Measurements from ENCODE around the gene SIRPB2. TPM values are rescaled to one million over a fixed set of nuclear protein-coding genes. Genes with fewer than 3 reads are reported as not detected.

SIRPB2 gene
- total and polyA plus RNA-seq, 2 of the 8 experiments (the other 6 are each of a cell fraction or from before 2014, with no cell fraction given) = 0.28 TPM; not detected in 1

- Histone ChIP-seq H2BK20ac (ENCODE audit: low read length) (peak overlapping the region; percentile 2; the same call in 1 of the 2 replicates), H3K36me3 (ENCODE audit: control insufficient read depth in 2 of 4, insufficient read depth in 4 of 4, low read length in 3 of 4) (no peaks in the 10 kb centered on the region), H2BK15ac (ENCODE audit: low read length) (no peak overlapping the region), H2AK5ac (ENCODE audit: low read depth, low read length) (no peak overlapping the region), H3K23me2 (ENCODE audit: low read depth, low read length) (no peaks in the 10 kb centered on the region), H3K4me1 (replicated peaks in 1 of 4; ENCODE audit: control insufficient read depth in 3 of 4, insufficient read depth in 4 of 4, low read length in 3 of 4) (peaks cover 0 to 9% (median 4%) of the 10 kb centered on the region in 4 experiments; a peak in 5 of 7 replicates), H3K4ac (replicated peaks; ENCODE audit: insufficient read length, low read depth, low read length) (no peak overlapping the region), H4K5ac (ENCODE audit: insufficient read length, low read depth, low read length) (no peak overlapping the region), H3K79me2 (ENCODE audit: control insufficient read depth in 1 of 2, insufficient read depth in 2 of 2, low read length in 2 of 2) (peaks cover 0 to 1% of the 10 kb centered on the region in 2 experiments; a peak in 1 of 4 replicates), H4K20me1 (replicated peaks in 1 of 2; ENCODE audit: control insufficient read depth in 1 of 2, insufficient read depth in 2 of 2, low read length in 2 of 2) (no peaks in the 10 kb centered on the region), H3K27me3 (replicated peaks in 1 of 4; ENCODE audit: control insufficient read depth in 3 of 4, extremely low read depth in 1 of 4, insufficient read depth in 3 of 4, low read length in 3 of 4) (no peaks in the 10 kb centered on the region), H3K27ac (ENCODE audit: low read depth, low read length) (peak overlapping the region; percentile 0; the same call in 1 of the 2 replicates), H3K14ac (ENCODE audit: insufficient read length) (no peak overlapping the region), H3K4me2 (ENCODE audit: insufficient read depth in 1 of 2, low read depth in 2 of 2, low read length in 2 of 2) (no peak overlapping the region), H3K79me1 (ENCODE audit: low read depth, low read length) (no peaks in the 10 kb centered on the region), H2BK12ac (ENCODE audit: low read depth, low read length) (no peak overlapping the region), H4K8ac (ENCODE audit: extremely low read depth, insufficient read depth, low read length) (no peak overlapping the region; the same call in 1 of the 2 replicates), H3K23ac (ENCODE audit: insufficient read length) (no peak overlapping the region), H3K56ac (replicated peaks; ENCODE audit: insufficient read length, low read depth, low read length) (no peak overlapping the region), H2BK5ac (ENCODE audit: low read depth, low read length) (no peak overlapping the region), H3K18ac (ENCODE audit: extremely low read depth, low read length) (no peak overlapping the region), H3K9me3 (ENCODE audit: insufficient read depth in 2 of 2, low read depth in 1 of 2, low read length in 1 of 2) (no peaks in the 10 kb centered on the region), H3K4me3 (ENCODE audit: extremely low read depth in 1 of 4, insufficient read depth in 2 of 4, low read depth in 3 of 4, low read length in 4 of 4) (no peak overlapping the region), H2BK120ac (replicated peaks; ENCODE audit: low read depth, low read length) (no peak overlapping the region), H4K91ac (replicated peaks; ENCODE audit: insufficient read length, low read length) (no peak overlapping the region), H2AFZ (ENCODE audit: low read length) (peak overlapping the region; percentile 7; the same call in 1 of the 2 replicates), H3K9ac (replicated peaks in 1 of 4; ENCODE audit: extremely low read depth in 1 of 4, low read depth in 3 of 4, low read length in 3 of 4) (no peak overlapping the region)
- ChIA-PET CTCF (ENCODE audit: partially characterized antibody) (interaction anchor here (1.1 to 3.0 kb wide), 3 partner anchors 18 to 292 kb away, joined by 3 to 9 read pairs (median 3); no protein-coding TSS in a partner anchor), POLR2A (ENCODE audit: partially characterized antibody) (no interaction called here)
- 92% methylated on average over 2 of the region's 2 CpGs; no CpG with 5 or more reads in 1 of the 2 experiments for WGBS, 2 experiments (ENCODE audit: extremely low coverage in 1 of 2, insufficient coverage in 1 of 2, insufficient read length in 1 of 2, insufficient replicate concordance in 2 of 2, low coverage in 1 of 2, low lambda C conversion rate in 2 of 2, missing lambda C conversion rate in 1 of 2)
- FAIRE-seq (no peak), DNase-seq (ENCODE audit: low read depth in 1 of 2, low spot score in 2 of 2) (no peak)
- TF ChIP-seq KDM1A (IDR thresholded peaks at IDR 0.05; ENCODE audit: borderline replicate concordance, low read length) (no peak), ASH2L (IDR thresholded peaks at IDR 0.05; ENCODE audit: low read length) (no peak), SIRT6 (IDR thresholded peaks at IDR 0.05; ENCODE audit: low read length) (no peak), SIN3A (conservative IDR thresholded peaks at IDR 0.05 in 1 of 2, IDR thresholded peaks at IDR 0.05 in 1 of 2; ENCODE audit: low read depth in 1 of 2, low read length in 2 of 2) (no peak), EP300 (IDR thresholded peaks at IDR 0.05; ENCODE audit: borderline replicate concordance in 1 of 2, low read depth in 2 of 2, low read length in 2 of 2) (no peak), JUND (IDR thresholded peaks at IDR 0.05; ENCODE audit: low read length) (no peak), HDAC2 (IDR thresholded peaks at IDR 0.05; ENCODE audit: borderline replicate concordance in 1 of 2, low read depth in 2 of 2, low read length in 2 of 2) (no peak), RNF2 (IDR thresholded peaks at IDR 0.05; ENCODE audit: borderline replicate concordance, low read depth, low read length, missing control alignments, poor library complexity, severe bottlenecking) (no peak), CEBPB (IDR thresholded peaks at IDR 0.05; ENCODE audit: low read depth, low read length) (no peak)
- TF ChIP-seq, protein P1, sequence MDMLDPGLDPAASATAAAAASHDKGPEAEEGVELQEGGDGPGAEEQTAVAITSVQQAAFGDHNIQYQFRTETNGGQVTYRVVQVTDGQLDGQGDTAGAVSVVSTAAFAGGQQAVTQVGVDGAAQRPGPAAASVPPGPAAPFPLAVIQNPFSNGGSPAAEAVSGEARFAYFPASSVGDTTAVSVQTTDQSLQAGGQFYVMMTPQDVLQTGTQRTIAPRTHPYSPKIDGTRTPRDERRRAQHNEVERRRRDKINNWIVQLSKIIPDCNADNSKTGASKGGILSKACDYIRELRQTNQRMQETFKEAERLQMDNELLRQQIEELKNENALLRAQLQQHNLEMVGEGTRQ (IDR thresholded peaks at IDR 0.05; ENCODE audit: low read length) = no peak
- TF ChIP-seq, protein P2, sequence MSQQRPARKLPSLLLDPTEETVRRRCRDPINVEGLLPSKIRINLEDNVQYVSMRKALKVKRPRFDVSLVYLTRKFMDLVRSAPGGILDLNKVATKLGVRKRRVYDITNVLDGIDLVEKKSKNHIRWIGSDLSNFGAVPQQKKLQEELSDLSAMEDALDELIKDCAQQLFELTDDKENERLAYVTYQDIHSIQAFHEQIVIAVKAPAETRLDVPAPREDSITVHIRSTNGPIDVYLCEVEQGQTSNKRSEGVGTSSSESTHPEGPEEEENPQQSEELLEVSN (IDR thresholded peaks at IDR 0.05) = no peak
Measured at GRCh38 chr20:1471242-1471641, 20.0 kb downstream of the SIRPB2 start.

Data from H1 (cell line).